Endothelial cell of umbilical vein (primary cell): Measurements from ENCODE around the gene EFNA5. TPM values are rescaled to one million over a fixed set of nuclear protein-coding genes. Genes with fewer than 3 reads are reported as not detected.

Experiments
- BruUV-seq: library from RNA; stranded (reverse); fragments of 400-500 nt; replicated peaks from 2 replicates; lab custom pipeline; 2021; lab: Mats Ljungman, UMichigan
- CTCF ChIA-PET: fragments of 300-600, 350-600 bp; sonication (Branson Sonifier 250); formaldehyde crosslinking; loops from one replicate; lab custom pipeline; 2021; ENCODE audit warnings: antibody characterized with exemption, inconsistent platforms; lab: Charles Lee
- POLR2A ChIA-PET: fragments of 300-600, 350-600 bp; sonication (Branson Sonifier 250); formaldehyde crosslinking; loops from one replicate; lab custom pipeline; 2021; ENCODE audit warnings: antibody characterized with exemption, inconsistent platforms; lab: Charles Lee
- DNase-seq: peaks from one replicate; pipeline ENCODE4 v3.0.0-alpha.2; 2011; ENCODE audit warnings: low read depth, low spot score
- FAIRE-seq: peaks from 2 replicates; lab custom pipeline; 2011; peaks lifted over from hg19 to GRCh38; lab: Jason Lieb, UNC
- H2AFZ ChIP-seq: 2 replicates; pipeline ENCODE4 v1.6.0; 2012; ENCODE audit warnings: low read depth, low read length, control low read depth, inconsistent platforms
- H3K27ac ChIP-seq: 2 replicates; pipeline ENCODE4 v1.5.1; 2011; ENCODE audit warnings: low read depth, mild to moderate bottlenecking, control low read depth, low read length, moderate library complexity; ENCODE audit not compliant: insufficient read depth
- H3K27me3 ChIP-seq, 2 experiments: 2 replicates each; pipeline versions ENCODE4 v1.6.0 to v1.6.1; 2011; ENCODE audit warnings: low read length in 2 of 2, mixed read lengths in 1 of 2; ENCODE audit not compliant: control insufficient read depth in 2 of 2, insufficient read depth in 2 of 2
- H3K36me3 ChIP-seq, 2 experiments: 2 replicates in 1 of 2; 3 replicates in 1 of 2; pipeline ENCODE4 v1.5.1; 2011; ENCODE audit warnings: low read length in 2 of 2, mild to moderate bottlenecking in 1 of 2, moderate library complexity in 1 of 2; ENCODE audit not compliant: control insufficient read depth in 2 of 2, insufficient read depth in 2 of 2; ENCODE audit errors: extremely low read depth in 1 of 2
- H3K4me1 ChIP-seq: 3 replicates; pipeline ENCODE4 v1.5.1; 2011; ENCODE audit warnings: mild to moderate bottlenecking, low read length; ENCODE audit not compliant: control insufficient read depth, insufficient read depth; ENCODE audit errors: extremely low read depth
- H3K4me2 ChIP-seq: 2 replicates; pipeline ENCODE4 v1.6.1; 2011; ENCODE audit warnings: low read length, control low read depth, mixed read lengths; ENCODE audit not compliant: insufficient read depth
- H3K4me3 ChIP-seq, 3 experiments: fragments of 200-600 bp in 1 of 3; sonication (generic), shearing (Covaris generic) in 1 of 3; replicated peaks in 1 of 3; 2 replicates each; pipeline ENCODE4 v1.5.1; 2011 to 2016; ENCODE audit warnings: control low read depth in 3 of 3, low read length in 3 of 3, mild to moderate bottlenecking in 2 of 3, inconsistent platforms in 1 of 3, low read depth in 1 of 3, moderate library complexity in 1 of 3; ENCODE audit not compliant: insufficient read depth in 1 of 3
- H3K79me2 ChIP-seq: 2 replicates; pipeline ENCODE4 v1.6.0; 2012; ENCODE audit warnings: low read length, inconsistent platforms; ENCODE audit not compliant: control insufficient read depth, insufficient read depth
- H3K9ac ChIP-seq: replicated peaks from 2 replicates; pipeline ENCODE3; 2011; ENCODE audit warnings: low read length, control low read depth; ENCODE audit not compliant: insufficient read depth; ENCODE audit errors: extremely low read depth
- H3K9me1 ChIP-seq: replicated peaks from 3 replicates; pipeline ENCODE4 v1.6.0; 2011; ENCODE audit warnings: mild to moderate bottlenecking, low read length; ENCODE audit not compliant: control insufficient read depth, insufficient read depth; ENCODE audit errors: extremely low read depth
- H3K9me3 ChIP-seq: replicated peaks from 2 replicates; pipeline ENCODE4 v1.5.1; 2012; ENCODE audit warnings: low read length, inconsistent platforms; ENCODE audit not compliant: control insufficient read depth, insufficient read depth
- H4K20me1 ChIP-seq: replicated peaks from 2 replicates; pipeline ENCODE3; 2011; ENCODE audit warnings: mild to moderate bottlenecking, low read length; ENCODE audit not compliant: control insufficient read depth, insufficient read depth; ENCODE audit errors: extremely low read depth
- CTCF ChIP-seq, 2 donors: IDR thresholded peaks; 1 replicate in 1 of 2; 2 replicates in 1 of 2; pipeline ENCODE4 v1.5.1; 2011; ENCODE audit warnings: low read length in 2 of 2, mild to moderate bottlenecking in 2 of 2, moderate library complexity in 2 of 2, control low read depth in 1 of 2, inconsistent platforms in 1 of 2, low read depth in 1 of 2; ENCODE audit not compliant: insufficient read depth in 1 of 2; ENCODE audit errors: extremely low read depth in 1 of 2
- EZH2 ChIP-seq: IDR thresholded peaks from 2 replicates; pipeline ENCODE4 v1.6.1; 2012; ENCODE audit warnings: borderline replicate concordance, low read depth, mild to moderate bottlenecking, moderate library complexity, low read length, inconsistent platforms; ENCODE audit not compliant: severe bottlenecking
- FOS ChIP-seq: IDR thresholded peaks from 2 replicates; pipeline ENCODE4 v1.6.1; 2011; ENCODE audit warnings: mild to moderate bottlenecking, low read length, moderate library complexity, borderline replicate concordance; ENCODE audit not compliant: insufficient read depth
- GATA2 ChIP-seq: IDR thresholded peaks from 2 replicates; pipeline ENCODE4 v1.7.0; 2011; ENCODE audit warnings: low read depth, mild to moderate bottlenecking, moderate library complexity, mixed read lengths, low read length; ENCODE audit not compliant: insufficient read length, insufficient read depth
- JUN ChIP-seq: IDR thresholded peaks from 2 replicates; pipeline ENCODE4 v1.6.1; 2011; ENCODE audit warnings: borderline replicate concordance, low read depth; ENCODE audit not compliant: insufficient read length, insufficient read depth
- MAX ChIP-seq: IDR thresholded peaks from 2 replicates; pipeline ENCODE4 v1.6.1; 2011; ENCODE audit not compliant: insufficient read depth, insufficient read length
- MYC ChIP-seq: IDR thresholded peaks from one replicate; pipeline ENCODE4 v1.6.1; 2011; ENCODE audit warnings: mild to moderate bottlenecking, low read depth, low read length
- POLR2A ChIP-seq: IDR thresholded peaks from 2 replicates; pipeline ENCODE4 v1.6.1; 2012; ENCODE audit warnings: low read depth, mild to moderate bottlenecking, control low read depth, low read length
- POLR2AphosphoS5 ChIP-seq: IDR thresholded peaks from 2 replicates; pipeline ENCODE4 v1.6.1; 2012; ENCODE audit warnings: low read depth, mild to moderate bottlenecking, control low read depth, low read length, moderate library complexity; ENCODE audit not compliant: insufficient read depth
- dilution Hi-C: fragments of 300-500 bp; cut with MboI; formaldehyde crosslinking; loops from one replicate; pipeline ENCODE4 v1.15.0; 2019; ENCODE audit warnings: low sequenced_read_pairs; ENCODE audit not compliant: extremely low pct_ligation_motif_present
- intact Hi-C: fragments of 100-400 bp; cut with micrococcal nuclease; formaldehyde crosslinking; loops from one replicate; pipeline ENCODE4 v1.10.0; 2022
- polyA plus RNA-seq, 4 experiments: library from polyadenylated mRNA; depleted of rRNA in 3 of 4; stranded (reverse) in 3 of 4; unstranded in 1 of 4; fragments of >200 nt; gene quantifications; 2 replicates each; pipeline versions ENCODE4 v1.2.1 to v1.2.3, GENCODE V29; 2011 to 2012; ENCODE audit warnings: missing spikeins in 1 of 4
- total RNA-seq: library from RNA; stranded (reverse); gene quantifications from 2 replicates; pipeline ENCODE4 v1.2.3, GENCODE V29; 2021

EFNA5 gene
- total and polyA plus RNA-seq, 2 donors (not counting 3 experiments of a cell fraction or from before 2014, with no cell fraction given): 13.6 to 22.1 TPM

- Histone ChIP-seq H3K4me2 (no peak overlapping the region), H3K9ac (no peak overlapping the region), H3K79me2 (peaks cover 6% of the 10 kb centered on the region), H4K20me1 (no peaks in the 10 kb centered on the region), H2AFZ (no peak overlapping the region), H3K9me1 (no peaks in the 10 kb centered on the region), H3K27ac (no peak overlapping the region), H3K9me3 (no peaks in the 10 kb centered on the region), H3K4me1 (no peaks in the 10 kb centered on the region), H3K36me3 (no peaks in the 10 kb centered on the region), H3K27me3 (no peaks in the 10 kb centered on the region), H3K4me3 (no peak overlapping the region)
- TF ChIP-seq POLR2AphosphoS5 (no peak), EZH2 (no peak), FOS (no peak), MYC (no peak), CTCF (IDR thresholded peaks at IDR 0.05; ENCODE audit: extremely low read depth in 1 of 2, insufficient read depth in 1 of 2, low read depth in 1 of 2, low read length in 2 of 2) (no peak), JUN (no peak), POLR2A (no peak), GATA2 (no peak), MAX (no peak)
- FAIRE-seq (no peak), DNase-seq (no peak)
- intact Hi-C loops (no loop called here), dilution Hi-C loops (no loop called here)
- CTCF ChIA-PET: interaction anchor here (0.7 kb wide), 1 partner anchor 367 kb away, joined by 3 read pairs; no protein-coding TSS in a partner anchor
- POLR2A ChIA-PET: no interaction called here
- BruUV-seq: no TSS peak
These were observed 55.4 kb downstream of the EFNA5 start for GRCh38 chr5:107615299-107615817.
